Transverse colon (tissue), 4 donors: ENCODE results near the gene ARL8A. TPM values are rescaled to one million over a fixed set of nuclear protein-coding genes. Genes with fewer than 3 reads are reported as not detected.

ENCODE experiments used
- DNase-seq: peaks from one replicate; pipeline ENCODE4 v3.0.0-alpha.2; 2019
- H3K27ac ChIP-seq, 4 donors: fragments of 200-600 bp; sonication (generic); 2 replicates each; pipeline ENCODE4 v1.5.1; 2016 to 2018; ENCODE audit warnings: inconsistent platforms in 4 of 4
- H3K27me3 ChIP-seq: fragments of 200-600 bp; sonication (generic); 2 replicates; pipeline ENCODE4 v1.5.1; 2017; ENCODE audit warnings: inconsistent platforms
- H3K36me3 ChIP-seq, 4 donors: fragments of 200-600 bp; sonication (generic); 2 replicates each; pipeline ENCODE4 v1.5.1; 2017 to 2019; ENCODE audit warnings: inconsistent platforms in 4 of 4
- H3K4me1 ChIP-seq, 4 donors: fragments of 200-600 bp; sonication (generic); 2 replicates each; pipeline ENCODE4 v1.5.1; 2017 to 2020; ENCODE audit warnings: inconsistent platforms in 4 of 4
- H3K4me3 ChIP-seq, 4 donors: fragments of 200-600 bp; sonication (generic); 1 replicate in 1 of 4; 2 replicates in 3 of 4; pipeline versions ENCODE4 v1.5.1 to v1.6.1; 2017 to 2019; ENCODE audit warnings: inconsistent platforms in 4 of 4
- H3K9me3 ChIP-seq, 2 donors: fragments of 200-600 bp; sonication (generic); 2 replicates each; pipeline ENCODE4 v1.5.1; 2017 to 2019; ENCODE audit warnings: inconsistent platforms in 2 of 2
- EP300 ChIP-seq: sonication (generic); formaldehyde crosslinking; IDR thresholded peaks from one replicate; pipeline ENCODE4 v1.6.1; 2017; ENCODE audit warnings: antibody characterized with exemption, low read depth
- POLR2A ChIP-seq: fragments of 450-650 bp; IDR thresholded peaks from one replicate; pipeline ENCODE4 v1.6.1; 2016; ENCODE audit warnings: antibody characterized with exemption, mild to moderate bottlenecking, moderate library complexity
- POLR2AphosphoS5 ChIP-seq, 3 donors: sonication (generic); formaldehyde crosslinking; IDR thresholded peaks; one replicate each; pipeline ENCODE4 v1.6.1; 2016; ENCODE audit warnings: antibody characterized with exemption in 3 of 3
- WGBS, 2 donors: methylation state at CpG; one replicate each; pipeline ENCODE4 v1.1.5; 2018; ENCODE audit warnings: low coverage in 1 of 2; 5-methylcytosine and 5-hydroxymethylcytosine counted together
- in situ Hi-C, 4 donors: fragments of 200-750 bp; cut with MboI; loops; one replicate each; pipeline versions ENCODE4 v1.15.0 to v1.15.1; 2017; ENCODE audit warnings: low sequenced_read_pairs in 3 of 4, low pct_ligation_motif_present in 1 of 4, low pct_unique_long_range_greater_than_20kb in 1 of 4
- intact Hi-C: fragments of 100-400 bp; cut with DNase I; formaldehyde crosslinking; loops from one replicate; pipeline ENCODE4 v1.15.1; 2023; ENCODE audit warnings: low total_unique reads
- total RNA-seq, 4 donors: library from RNA; depleted of rRNA; stranded (reverse); fragments of >200 nt; gene quantifications; one replicate each; pipeline ENCODE4 v1.1.0, GENCODE V29; 2016
- TF ChIP-seq, protein P1 (sequence below), 5 experiments: fragments of 200-600 bp in 3 of 5; fragments of 450-650 bp in 2 of 5; sonication (generic) in 3 of 5; IDR thresholded peaks; 1 replicate in 2 of 5; 2 replicates in 3 of 5; pipeline ENCODE4 v1.5.1; 2016 to 2017; ENCODE audit warnings: antibody characterized with exemption in 5 of 5, inconsistent platforms in 3 of 5, mild to moderate bottlenecking in 2 of 5, moderate library complexity in 1 of 5

ARL8A gene
- total RNA-seq, 4 donors from 2014 or later: 9.0 to 27.2 (median 21.6) TPM

GRCh38 chr1:202126426-202126825 lies 18.1 kb downstream of the ARL8A start:
- Histone ChIP-seq H3K36me3 (no peaks in the 10 kb centered on the region), H3K4me1 (no peaks in the 10 kb centered on the region), H3K9me3 (no peaks in the 10 kb centered on the region), H3K4me3 (no peak overlapping the region), H3K27ac (no peak overlapping the region), H3K27me3 (no peaks in the 10 kb centered on the region)
- in situ Hi-C loops (loop anchor here (10.0 to 25.0 kb wide), 4 partner anchors 132 to 264 kb away; partner anchors contain the start of gene SHISA4 (in 2 of the 4)), intact Hi-C loops (no loop called here)
- no peak for TF ChIP-seq POLR2AphosphoS5 (IDR thresholded peaks at IDR 0.05)
- WGBS, 2 donors: 45% methylated on average over 8 of the region's 9 CpGs; no CpG with 5 or more reads in 1 of the 2 donors
- no peak for DNase-seq

DNA sequence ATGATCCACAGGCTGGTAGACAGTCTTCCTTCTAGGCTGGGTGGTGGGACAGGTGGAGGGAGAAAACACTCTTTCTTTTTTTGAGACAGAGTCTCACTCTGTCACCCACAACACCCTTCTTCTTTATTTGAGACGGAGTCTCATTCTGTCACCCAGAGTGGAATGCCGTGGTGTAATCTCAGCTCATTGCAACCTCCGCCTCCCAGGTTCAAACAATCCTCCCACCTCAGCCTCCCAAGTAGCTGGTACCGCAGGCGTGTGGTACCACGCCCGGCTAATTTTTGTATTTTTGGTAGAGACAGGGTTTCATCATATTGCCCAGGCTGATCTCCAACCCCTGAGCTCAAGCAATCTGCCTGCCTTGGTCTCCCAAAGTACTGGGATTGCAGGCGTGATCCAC lies 18.9 kb downstream of the ARL8A start:
- 84% methylated on average over 8 of the region's 8 CpGs; no CpG with 5 or more reads in 1 of the 2 donors for WGBS, 2 donors
- intact Hi-C loops: no loop called here
- TF ChIP-seq POLR2AphosphoS5 (IDR thresholded peaks at IDR 0.05) (no peak), EP300 (no peak), POLR2A (no peak)
- TF ChIP-seq, protein P1, sequence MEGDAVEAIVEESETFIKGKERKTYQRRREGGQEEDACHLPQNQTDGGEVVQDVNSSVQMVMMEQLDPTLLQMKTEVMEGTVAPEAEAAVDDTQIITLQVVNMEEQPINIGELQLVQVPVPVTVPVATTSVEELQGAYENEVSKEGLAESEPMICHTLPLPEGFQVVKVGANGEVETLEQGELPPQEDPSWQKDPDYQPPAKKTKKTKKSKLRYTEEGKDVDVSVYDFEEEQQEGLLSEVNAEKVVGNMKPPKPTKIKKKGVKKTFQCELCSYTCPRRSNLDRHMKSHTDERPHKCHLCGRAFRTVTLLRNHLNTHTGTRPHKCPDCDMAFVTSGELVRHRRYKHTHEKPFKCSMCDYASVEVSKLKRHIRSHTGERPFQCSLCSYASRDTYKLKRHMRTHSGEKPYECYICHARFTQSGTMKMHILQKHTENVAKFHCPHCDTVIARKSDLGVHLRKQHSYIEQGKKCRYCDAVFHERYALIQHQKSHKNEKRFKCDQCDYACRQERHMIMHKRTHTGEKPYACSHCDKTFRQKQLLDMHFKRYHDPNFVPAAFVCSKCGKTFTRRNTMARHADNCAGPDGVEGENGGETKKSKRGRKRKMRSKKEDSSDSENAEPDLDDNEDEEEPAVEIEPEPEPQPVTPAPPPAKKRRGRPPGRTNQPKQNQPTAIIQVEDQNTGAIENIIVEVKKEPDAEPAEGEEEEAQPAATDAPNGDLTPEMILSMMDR (IDR thresholded peaks at IDR 0.05): no peak
- H3K4me1 ChIP-seq: no peaks in the 10 kb centered on the region
- H3K27me3 ChIP-seq: no peaks in the 10 kb centered on the region
- no peak for DNase-seq
- H3K27ac ChIP-seq: no peak overlapping the region
- no peaks in the 10 kb centered on the region for H3K36me3 ChIP-seq
- H3K4me3 ChIP-seq: no peak overlapping the region
- H3K9me3 ChIP-seq: no peaks in the 10 kb centered on the region
- in situ Hi-C loops: loop anchor here (10.0 to 25.0 kb wide), 4 partner anchors 131 to 263 kb away; partner anchors contain the start of gene SHISA4 (in 2 of the 4)

GRCh38 chr1:202124142-202124541 lies 20.4 kb downstream of the ARL8A start:
- Histone ChIP-seq H3K27me3 (no peaks in the 10 kb centered on the region), H3K4me1 (no peaks in the 10 kb centered on the region), H3K36me3 (no peaks in the 10 kb centered on the region), H3K27ac (no peak overlapping the region), H3K9me3 (no peaks in the 10 kb centered on the region), H3K4me3 (no peak overlapping the region)
- in situ Hi-C loops: loop anchor here in 3 of 4 donors (5.0 to 10.0 kb wide), 3 partner anchors 117 to 229 kb away; no protein-coding TSS in a partner anchor
- TF ChIP-seq POLR2A: no peak
- TF ChIP-seq, protein P1 (IDR thresholded peaks at IDR 0.05): no peak
- TF ChIP-seq EP300: no peak
- no peak for TF ChIP-seq POLR2AphosphoS5 (IDR thresholded peaks at IDR 0.05)
- intact Hi-C loops: no loop called here
- 86% methylated on average over 7 of the region's 7 CpGs; no CpG with 5 or more reads in 1 of the 2 donors for WGBS, 2 donors
- DNase-seq: no peak

- Histone ChIP-seq H3K27me3 (no peaks in the 10 kb centered on the region), H3K36me3 (no peaks in the 10 kb centered on the region), H3K4me3 (no peak overlapping the region), H3K27ac (no peak overlapping the region), H3K9me3 (no peaks in the 10 kb centered on the region), H3K4me1 (peaks cover 0 to 5% (median 0%) of the 10 kb centered on the region in 4 donors)
- in situ Hi-C loops (loop anchor here in 3 of 4 donors (5.0 to 10.0 kb wide), 3 partner anchors 116 to 229 kb away; no protein-coding TSS in a partner anchor), intact Hi-C loops (no loop called here)
- WGBS, 2 donors: 84 to 88% methylated on average over 3 to 10 of the region's 10 CpGs
- TF ChIP-seq POLR2A (no peak), EP300 (no peak), POLR2AphosphoS5 (IDR thresholded peaks at IDR 0.05) (no peak)
- TF ChIP-seq, protein P1 (IDR thresholded peaks at IDR 0.05): no peak
- no peak for DNase-seq
Observed at GRCh38 chr1:202123336-202123813, 21.2 kb downstream of the ARL8A start.
